Bone marrow (tissue), 2 donors: Measurements from ENCODE around the gene SCN4B.

Experiments
- DNase-seq, 2 donors: peaks; one replicate each; lab custom pipeline; 2025; lab: John Stamatoyannopoulos, UW

Gene SCN4B

GRCh38 chr11:118174006-118174567 is 21.5 kb upstream of the SCN4B start:
- no peak for DNase-seq

- no peak for DNase-seq
Observed at GRCh38 chr11:118172356-118172755, 19.7 kb upstream of the SCN4B start.

- peak; percentile 21 to 43 for DNase-seq
Observed at GRCh38 chr11:118171269-118172062, 18.8 kb upstream of the SCN4B start.

- DNase-seq = no peak
Observed at GRCh38 chr11:118170882-118171268, 18.3 kb upstream of the SCN4B start.

- DNase-seq = no peak
Observed at GRCh38 chr11:118170231-118170630, 17.6 kb upstream of the SCN4B start.

GRCh38 chr11:118169300-118170140 is 16.9 kb upstream of the SCN4B start:
- DNase-seq = no peak

- DNase-seq = no peak
Observed at GRCh38 chr11:118168751-118169150, 16.1 kb upstream of the SCN4B start.

- no peak for DNase-seq
Observed at GRCh38 chr11:118168316-118168715, 15.7 kb upstream of the SCN4B start.

- no peak for DNase-seq
Observed at GRCh38 chr11:118167906-118168305, 15.3 kb upstream of the SCN4B start.

- DNase-seq = no peak
Observed at GRCh38 chr11:118167253-118167652, 14.6 kb upstream of the SCN4B start.

GRCh38 chr11:118166641-118167040 is 14.0 kb upstream of the SCN4B start:
- no peak for DNase-seq

GRCh38 chr11:118164885-118165284 is 12.3 kb upstream of the SCN4B start:
- no peak for DNase-seq

- DNase-seq = no peak
Observed at GRCh38 chr11:118163494-118163893, 10.9 kb upstream of the SCN4B start.

- DNase-seq = no peak
Observed at GRCh38 chr11:118162846-118163245, 10.2 kb upstream of the SCN4B start.

- DNase-seq = no peak
Observed at GRCh38 chr11:118161786-118162185, 9.2 kb upstream of the SCN4B start.

GRCh38 chr11:118157186-118157895 is 4.7 kb upstream of the SCN4B start:
- DNase-seq = no peak

- DNase-seq = no peak
Observed at GRCh38 chr11:118156531-118157185, 4.0 kb upstream of the SCN4B start.

GRCh38 chr11:118155776-118156530 is 3.3 kb upstream of the SCN4B start:
- DNase-seq = no peak

GRCh38 chr11:118154641-118155040 is 2.0 kb upstream of the SCN4B start:
- DNase-seq = no peak

GRCh38 chr11:118153976-118154375 is 1.4 kb upstream of the SCN4B start:
- no peak for DNase-seq

GRCh38 chr11:118153516-118153915 is 893 bp upstream of the SCN4B start:
- DNase-seq = no peak
